Midbrain (tissue), 1 donor: Measurements from ENCODE around the gene TRPM8.

Experiments
- DNase-seq: peaks from one replicate; lab custom pipeline; 2025; lab: John Stamatoyannopoulos, UW

Gene TRPM8

DNA sequence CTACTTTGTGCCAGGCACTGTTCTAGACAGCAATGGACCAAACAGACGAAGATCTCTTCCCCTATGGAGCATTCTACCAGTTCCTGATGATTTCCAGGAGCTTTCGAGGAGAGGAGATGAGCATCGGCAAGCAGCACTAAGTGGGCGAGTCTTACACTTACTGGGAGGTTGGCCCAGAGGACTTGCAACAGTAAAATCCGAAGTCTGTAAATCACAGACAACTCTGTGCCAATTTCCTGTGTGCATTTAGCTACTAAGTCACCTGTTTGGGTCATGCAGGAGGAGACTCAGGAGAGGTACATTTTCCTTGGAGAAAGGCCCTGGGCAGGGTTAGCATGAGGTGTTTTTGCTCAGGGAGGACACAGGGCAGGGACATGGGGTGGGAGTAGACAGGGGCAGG is 58.9 kb downstream of the TRPM8 start:
- no peak for DNase-seq

DNA sequence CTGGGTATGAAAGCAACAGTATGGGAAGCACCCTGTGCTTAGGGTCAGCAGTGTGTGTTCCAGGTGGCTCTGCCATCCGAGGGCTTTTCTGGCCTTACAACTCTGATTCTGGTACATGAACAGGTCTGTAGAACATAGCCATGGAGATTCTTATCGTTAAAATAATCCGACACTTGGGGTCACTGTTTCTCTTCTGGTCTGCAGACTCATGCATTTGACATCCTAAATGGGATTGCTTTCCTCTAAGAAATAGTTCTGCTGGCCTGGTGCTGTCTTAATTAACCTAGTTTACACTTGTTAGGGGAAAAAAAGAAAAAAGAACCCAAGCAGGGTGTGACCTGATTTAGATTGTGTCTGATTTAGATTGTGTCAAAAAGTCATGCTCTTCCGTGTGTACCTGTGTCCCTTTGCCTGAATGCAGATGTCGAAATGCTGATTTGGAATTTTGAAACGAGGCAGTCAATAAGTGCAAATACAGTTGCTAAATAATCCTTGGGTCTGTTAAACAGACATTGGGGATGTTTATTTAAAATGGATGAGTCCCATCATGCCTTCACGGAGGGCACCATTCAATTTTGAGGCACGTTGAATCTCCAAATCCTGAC is 59.6 kb downstream of the TRPM8 start:
- DNase-seq = peak; percentile 69

DNA sequence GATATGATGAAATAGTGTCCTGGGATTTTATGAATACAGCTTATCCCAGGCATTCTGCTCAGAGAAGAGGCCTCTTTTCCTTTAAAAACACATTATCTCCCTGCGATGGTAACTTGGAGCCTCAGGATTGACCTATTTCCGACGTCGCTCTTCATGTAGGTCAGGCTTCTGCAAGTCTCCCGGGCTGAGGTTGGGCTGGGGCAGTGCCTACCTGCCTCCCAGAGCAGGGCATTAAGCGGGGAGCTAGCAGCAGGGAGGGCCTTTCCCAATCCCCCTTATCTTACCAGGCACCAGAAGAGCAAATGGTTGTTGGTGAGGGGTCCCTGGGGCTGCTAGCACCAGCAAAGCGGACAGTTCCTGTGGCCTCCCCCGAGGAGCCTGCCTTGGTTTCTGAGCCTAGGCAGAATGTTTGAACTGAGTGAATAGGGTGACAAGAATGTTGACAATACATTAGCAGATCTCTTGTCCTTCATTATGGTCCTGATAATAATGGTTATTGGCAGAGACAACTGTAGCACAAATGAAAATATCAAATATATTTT is 60.2 kb downstream of the TRPM8 start:
- no peak for DNase-seq

DNA sequence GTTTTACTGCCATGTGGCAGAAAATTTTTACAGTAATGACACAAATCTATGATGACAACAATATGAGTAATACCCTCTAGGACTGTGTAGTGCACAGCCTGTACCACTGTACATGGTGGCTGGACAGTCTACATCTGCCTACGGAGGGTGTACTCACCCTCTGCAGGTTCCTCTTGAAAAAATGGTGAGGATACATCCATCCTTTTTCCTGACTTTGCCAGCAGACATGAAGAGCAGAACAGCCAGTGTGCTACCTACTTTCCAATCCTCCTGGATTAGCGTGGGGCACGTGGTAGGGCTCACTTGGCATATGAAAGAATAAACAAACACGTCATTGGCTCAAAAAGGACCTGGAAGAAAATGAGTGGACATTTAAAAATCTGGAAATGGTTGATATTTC is 62.6 kb downstream of the TRPM8 start:
- no peak for DNase-seq

DNA sequence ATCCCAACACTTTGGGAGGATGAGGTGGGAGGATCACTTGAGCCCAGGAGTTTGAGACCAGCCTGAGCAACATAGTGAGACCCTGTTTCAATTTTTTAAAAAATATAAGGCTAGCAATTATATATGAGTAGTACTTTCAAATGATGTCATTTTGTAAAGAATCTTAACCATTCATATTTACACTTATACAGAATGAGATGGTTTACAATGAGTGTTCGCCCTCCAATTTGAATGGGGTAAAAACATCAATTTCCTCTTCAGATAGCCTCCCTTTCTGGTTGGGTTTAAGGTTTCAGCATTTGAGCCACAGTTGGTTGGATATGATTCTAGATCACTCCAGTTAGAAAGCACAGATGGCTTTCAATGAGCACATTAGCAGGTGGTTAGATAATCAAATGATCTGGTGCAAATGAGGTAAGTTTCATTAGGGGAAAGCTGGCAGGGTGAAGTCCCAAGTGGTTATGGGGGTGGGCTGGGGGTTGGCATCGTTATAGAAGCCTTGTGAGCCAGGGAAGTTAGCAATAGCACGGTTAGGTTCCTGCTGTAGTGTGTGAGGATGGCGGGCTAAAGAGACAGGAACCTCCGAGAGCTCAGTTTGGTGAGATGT is 63.9 kb downstream of the TRPM8 start:
- DNase-seq = no peak

DNA sequence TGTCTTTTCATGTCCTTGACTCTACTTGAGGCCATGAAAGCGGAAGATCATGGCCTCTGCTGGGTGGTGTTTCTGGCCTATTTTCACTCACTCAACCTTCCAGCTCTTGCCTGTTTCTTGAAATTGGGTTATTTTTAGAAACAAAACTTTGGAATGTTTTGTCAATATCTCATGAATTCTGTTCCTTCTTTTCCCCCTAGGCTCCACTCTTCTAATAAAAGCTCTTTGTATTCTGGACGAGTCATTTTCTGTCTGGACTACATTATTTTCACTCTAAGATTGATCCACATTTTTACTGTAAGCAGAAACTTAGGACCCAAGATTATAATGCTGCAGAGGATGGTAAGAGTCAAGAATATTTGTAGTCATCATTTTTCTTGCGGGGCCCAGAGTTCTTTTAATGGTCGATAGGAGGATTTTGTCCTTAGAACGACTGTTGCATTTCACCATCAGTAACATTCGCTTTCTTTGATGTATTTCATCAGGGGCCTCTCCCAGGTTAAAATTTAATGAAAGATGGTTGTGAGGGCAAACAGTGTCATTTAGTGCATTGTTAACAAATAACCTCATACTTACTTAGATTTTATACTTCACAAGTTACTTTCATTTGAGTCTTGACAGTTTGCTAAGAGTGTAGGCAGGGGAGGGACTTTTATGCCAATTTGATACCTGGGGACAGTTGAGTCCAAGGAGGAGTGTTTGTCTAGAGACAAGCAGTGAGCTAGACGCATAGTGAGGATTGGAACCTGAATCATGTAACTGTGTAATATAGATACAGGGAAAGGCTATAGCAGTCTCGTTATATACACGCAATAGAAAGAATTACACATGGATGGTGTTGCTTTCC is 64.6 kb downstream of the TRPM8 start:
- no peak for DNase-seq

DNA sequence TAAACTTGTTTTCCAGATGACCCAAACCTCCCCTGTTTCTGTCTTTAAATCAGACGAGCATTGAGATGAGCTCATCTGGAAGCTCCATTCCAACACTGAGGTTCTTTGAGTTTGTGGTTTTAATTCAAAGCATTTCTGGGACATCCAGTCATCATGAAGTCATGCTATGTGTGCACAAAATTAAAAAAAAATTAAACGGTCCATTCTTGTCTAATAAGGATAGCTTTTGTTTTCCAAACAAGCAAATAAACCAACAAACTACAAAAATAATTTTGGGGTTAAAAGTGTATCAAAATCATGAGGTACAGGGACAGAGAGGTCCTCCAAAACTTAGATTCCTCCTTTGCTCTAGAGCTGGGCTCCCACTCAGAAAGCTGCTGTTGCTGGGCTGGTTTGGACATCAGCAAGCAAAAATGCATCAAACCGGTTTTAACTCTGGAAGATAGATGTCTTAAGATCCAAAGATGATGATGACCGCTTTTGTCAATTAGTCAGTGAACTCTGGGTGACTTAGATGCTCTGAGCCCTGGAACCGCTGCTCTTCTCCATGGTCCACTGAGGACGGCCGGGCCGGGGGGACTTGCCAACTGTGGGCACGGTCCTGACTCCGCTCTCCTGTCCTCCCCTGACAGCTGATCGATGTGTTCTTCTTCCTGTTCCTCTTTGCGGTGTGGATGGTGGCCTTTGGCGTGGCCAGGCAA is 65.4 kb downstream of the TRPM8 start:
- DNase-seq = no peak

DNA sequence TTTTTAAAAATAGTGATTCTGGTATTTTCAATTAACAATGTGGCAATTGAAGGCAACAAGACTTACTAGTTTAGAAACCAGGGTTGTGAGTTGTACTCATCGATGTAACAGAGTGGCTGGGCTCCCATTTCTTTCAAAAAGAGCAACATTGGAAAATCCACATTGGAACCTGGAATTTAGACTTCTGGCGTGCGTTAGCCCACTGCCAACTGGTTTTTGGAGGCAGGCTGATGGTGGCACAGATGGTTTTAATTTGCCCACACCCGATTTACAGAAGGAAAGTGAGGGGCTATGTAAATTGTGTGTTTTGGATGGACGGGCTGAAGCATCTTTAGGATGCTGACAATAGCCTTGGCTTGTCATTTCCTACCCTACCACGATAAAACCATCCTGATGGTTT is 66.3 kb downstream of the TRPM8 start:
- DNase-seq = no peak

DNA sequence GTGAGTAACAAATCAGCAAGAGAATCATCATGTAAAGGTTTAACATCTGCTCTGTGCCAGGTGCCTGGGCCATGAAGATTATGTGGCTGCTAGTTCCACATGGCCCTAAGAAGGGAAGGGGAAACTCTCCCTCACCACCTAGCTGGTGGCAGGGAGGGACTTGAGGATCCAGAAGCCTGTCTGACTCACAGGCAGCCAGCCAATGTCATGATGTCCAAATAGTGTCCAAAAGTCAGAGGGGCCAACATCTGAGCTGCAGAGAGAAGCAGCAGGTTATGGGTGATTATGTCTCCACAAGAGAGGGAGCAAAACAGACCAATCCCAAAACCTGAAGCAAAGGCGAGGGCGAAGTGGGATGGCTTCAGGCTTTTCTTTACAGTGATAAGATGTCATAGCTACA is 71.4 kb downstream of the TRPM8 start:
- DNase-seq = no peak

DNA sequence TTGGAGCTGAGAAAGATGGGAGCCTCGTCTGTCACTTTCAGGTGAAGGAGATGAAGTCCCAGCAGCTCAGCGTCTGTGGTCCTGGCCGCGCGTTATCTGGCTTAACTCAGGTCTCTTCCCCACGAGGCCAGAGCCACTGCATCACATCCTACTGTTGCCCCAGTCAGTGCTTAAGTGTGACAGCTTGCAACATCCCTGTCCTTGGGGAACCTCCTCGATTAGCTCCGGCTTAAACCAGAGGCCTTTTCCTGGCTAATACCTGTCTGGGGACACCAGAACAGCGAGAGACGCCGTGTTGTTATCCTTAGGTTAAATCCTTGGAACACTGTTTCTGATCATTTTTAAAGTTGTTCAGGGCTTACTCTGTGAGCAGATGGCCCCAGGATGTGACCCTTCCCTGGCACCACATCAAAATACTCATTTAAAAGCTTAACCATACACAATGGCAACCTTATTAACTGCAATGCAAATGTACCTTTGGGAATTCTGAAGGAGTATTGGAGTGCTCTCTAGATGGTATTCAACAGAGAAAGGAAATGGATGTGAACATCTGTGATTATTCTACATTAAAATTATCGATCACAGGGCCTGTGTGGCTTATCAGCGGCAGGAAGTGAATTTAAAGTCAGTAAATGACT is 72.2 kb downstream of the TRPM8 start:
- no peak for DNase-seq

DNA sequence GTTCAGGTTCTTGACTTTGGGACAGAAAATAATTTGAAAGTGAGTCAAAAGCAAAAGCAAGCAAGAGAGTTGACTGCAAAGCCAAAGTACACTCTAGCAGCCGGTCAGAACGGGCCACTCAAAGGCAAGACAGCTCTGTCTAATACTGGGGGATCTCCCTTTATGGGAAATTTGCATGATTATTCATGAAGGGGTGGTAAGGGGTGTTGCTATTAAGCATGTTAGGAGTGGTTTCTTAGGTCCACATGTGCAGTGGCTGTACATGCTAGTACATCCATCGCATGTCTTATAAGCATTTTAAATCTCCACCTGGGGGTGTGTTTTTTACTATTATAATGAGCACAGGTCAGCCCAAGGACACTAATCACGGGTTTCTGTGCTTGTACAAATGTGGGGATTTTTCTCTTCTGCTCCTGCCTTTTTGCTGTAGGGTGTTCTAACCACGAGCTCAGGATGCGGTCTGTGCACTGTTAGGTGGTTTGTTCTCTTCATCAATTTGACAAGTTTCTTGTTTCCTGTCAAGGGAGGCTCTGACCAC is 73.2 kb downstream of the TRPM8 start:
- DNase-seq = no peak

DNA sequence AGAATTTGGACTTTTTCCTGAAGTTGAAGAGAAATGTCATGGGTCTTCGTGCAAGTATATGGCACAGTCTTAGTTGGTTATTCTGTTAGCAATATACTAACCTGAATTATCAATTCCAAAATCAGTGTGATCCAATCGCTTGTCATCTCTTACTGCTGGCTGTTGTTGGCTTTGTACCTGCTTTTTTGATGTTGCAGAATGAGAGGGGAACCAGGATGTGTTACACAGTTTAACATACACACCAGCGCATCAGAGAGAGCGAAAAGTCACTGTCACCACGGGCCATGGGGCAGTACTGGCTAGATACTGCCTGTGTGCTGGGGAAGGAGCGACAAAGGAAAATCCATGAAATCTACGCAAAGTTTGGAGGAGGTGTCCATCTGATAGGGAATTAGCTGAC is 74.0 kb downstream of the TRPM8 start:
- no peak for DNase-seq

DNA sequence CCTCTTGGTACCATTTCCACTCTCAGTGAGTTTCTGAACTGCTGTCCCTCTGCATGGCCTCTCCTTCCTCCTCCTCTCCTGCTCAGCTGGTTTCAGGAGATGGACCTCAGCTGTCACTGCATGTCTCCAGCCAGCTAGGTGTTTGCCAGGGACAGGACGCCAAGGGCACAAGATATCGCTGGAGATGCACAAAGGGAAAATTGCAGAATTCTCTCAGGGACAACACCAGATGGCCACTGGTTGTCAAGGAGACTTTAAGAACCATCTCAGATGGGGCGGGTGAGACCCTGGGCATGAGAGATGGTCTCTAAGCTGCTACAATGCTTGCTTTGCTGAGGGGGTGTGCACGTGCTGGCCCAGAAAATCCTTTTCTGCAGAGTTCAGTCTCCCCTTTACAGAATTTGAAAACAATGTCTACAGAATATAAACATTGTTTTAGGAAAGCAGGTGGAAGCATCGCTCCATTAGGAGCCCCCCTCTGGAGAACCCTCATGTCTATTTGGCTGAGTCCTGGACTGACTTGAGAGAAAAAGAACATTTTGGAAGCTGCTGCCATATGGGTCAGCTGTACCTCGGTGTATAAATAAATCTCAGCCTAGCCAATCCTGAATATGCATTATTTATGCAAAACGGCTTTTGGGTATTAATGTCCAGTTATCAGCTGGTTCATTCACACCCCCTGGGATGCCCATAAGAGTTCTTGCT is 75.5 kb downstream of the TRPM8 start:
- no peak for DNase-seq

DNA sequence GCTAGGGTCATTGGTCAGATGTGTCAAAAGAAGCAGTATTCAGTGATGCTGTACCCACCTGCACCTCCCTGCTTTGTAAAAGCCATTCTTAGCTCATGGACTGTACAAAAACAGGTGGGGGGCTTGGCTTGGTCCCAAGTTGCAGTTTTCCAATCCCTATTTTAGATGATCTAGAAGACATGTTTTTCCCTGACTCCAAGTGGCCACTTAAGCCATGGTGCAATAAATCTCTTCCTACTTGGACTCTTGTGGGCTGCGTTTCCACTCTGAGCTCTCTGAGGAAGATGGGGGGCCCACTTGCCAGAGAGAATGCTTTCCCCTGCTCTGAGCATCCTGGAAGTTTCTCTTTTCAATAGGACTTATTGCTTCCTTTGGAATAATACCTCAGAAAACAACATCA is 76.3 kb downstream of the TRPM8 start:
- DNase-seq = no peak

DNA sequence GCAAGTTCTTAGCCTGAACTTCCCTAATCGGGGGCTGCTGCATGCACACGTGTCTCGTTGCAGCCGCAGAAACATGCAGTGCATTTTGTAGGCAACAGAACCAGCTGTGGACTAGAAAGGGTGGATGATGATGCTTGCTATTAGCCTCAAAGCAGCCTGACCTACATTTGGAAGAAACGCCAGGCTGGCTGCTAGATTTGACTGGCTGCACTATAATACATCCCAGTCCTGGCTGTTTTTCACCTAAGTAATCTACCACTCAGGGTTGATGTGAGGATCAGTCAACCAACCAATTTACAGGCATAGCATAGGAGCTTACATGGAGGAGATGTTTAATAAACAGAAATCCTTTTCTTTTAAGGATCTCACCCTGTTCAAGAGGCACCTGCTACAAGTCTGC is 77.0 kb downstream of the TRPM8 start:
- no peak for DNase-seq

DNA sequence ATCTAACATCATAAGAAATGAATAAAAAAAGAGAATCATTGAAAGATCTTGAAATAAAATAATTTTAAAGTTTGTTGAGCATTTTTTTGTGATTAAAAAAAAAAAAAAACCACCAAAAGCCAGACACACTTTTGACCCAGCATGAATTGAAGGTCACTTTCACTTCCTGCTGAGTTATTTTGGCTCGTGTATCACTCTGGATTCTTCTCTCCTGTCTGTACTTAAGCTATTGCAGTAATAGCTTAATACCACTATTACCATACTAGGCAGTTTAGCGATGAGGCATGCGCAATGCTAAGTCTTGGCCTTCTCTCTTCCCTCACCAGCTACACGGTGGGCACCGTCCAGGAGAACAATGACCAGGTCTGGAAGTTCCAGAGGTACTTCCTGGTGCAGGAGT is 78.8 kb downstream of the TRPM8 start:
- no peak for DNase-seq

DNA sequence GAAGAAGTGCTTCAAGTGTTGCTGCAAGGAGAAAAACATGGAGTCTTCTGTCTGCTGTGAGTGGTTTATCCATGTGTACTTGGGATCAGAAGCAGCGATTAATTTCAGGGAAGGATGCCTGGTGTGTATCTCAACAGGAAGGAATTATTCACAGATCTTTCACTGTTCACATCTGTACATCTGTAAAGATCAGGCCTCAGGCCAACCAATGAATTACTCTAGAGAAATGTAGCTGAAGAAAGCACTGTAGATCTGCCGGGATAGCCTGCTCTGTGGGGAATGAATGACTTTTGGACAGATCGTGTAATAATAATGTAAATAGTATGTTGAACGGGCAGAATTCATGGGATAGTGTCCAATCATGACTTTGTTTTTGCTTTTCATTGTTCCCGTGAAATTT is 79.3 kb downstream of the TRPM8 start:
- no peak for DNase-seq

DNA sequence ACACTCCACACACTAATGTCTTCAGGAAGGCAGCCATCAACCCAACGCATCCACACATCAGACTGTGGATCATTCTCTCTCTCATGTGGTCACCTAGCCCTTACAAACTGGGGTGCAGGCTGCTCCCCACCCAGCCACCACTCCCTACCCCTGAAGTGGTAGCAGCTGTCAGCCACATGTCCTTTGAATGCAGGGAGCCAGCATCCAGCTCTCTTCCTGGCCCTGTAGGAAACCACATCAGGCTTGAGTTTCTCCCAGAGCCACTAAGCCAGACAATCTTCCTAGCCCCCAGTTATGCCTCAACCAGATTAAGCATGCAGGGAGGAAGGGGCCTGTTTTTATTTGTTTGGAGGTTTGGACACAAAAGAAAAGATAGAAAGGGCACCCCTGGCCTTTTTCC is 80.5 kb downstream of the TRPM8 start:
- no peak for DNase-seq

DNA sequence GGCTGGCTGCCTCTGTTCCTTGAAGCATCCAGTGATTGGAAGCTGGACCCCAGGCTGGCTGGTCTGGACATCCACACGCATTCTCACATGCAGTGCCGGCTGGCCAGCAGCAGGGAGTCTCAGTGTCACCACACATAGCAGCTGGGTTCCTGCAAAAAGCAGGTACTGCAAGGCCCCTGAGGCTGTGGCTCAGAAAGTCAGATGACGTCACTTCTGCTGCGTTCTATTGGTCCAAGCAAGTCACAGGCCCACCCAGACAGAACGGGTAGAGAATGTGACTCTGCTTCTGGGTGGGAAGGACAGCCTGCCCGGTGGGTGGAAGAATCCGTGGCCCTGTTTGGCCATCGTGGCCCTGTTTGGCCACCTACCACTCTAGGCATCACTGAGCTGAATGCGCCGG is 82.0 kb downstream of the TRPM8 start:
- DNase-seq = no peak

DNA sequence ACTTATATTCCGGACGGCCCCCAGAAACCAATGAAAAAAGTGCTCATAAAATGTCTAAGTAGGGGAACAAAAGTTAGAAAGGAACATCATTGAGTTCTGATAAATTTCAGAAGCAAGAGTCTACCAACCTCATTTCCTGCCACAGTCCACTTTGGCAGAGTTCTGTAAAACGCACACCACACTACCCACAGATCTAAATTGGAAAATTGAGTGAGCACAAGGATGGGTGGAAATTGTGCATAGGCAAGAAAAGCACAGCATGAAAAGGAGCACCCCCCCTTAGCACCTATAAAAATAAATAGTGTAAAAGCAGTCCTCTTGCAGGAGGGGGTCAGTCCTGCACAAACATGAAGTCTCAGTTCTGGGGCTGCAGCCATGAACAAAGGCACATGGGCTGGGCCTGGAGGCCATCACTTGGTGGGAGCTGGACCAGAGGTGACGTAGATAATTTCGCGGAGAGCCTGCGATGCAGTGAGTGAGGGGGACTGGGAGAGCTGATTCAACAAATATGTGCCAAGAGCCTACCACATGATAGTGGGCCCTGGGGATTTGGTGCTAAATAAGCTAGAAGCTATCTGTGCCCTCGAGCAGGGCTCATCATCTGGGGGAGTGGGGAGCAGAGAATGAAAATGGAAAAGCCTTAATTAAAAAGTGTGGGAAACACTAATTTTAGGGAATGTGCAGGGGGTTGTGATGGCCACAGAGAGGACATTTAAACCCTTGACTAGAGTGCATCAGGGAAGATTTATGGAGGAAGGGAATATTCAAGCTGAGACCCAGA is 84.4 kb downstream of the TRPM8 start:
- DNase-seq = no peak
